GM12878 (cell line): ENCODE data around the gene ZNF408. TPM values are rescaled to one million over a fixed set of nuclear protein-coding genes. Genes with fewer than 3 reads are reported as not detected.

ENCODE experiments used
- ATAC-seq: fragments of 200-7000 bp; cut with Tn5 transposase; 3 replicates; pipeline ENCODE4 v1.9.1; 2020; ENCODE audit warnings: mild to moderate bottlenecking, moderate library complexity
- BruUV-seq: library from RNA; stranded (reverse); fragments of 400-500 nt; replicated peaks from 2 replicates; lab custom pipeline; 2021; lab: Mats Ljungman, UMichigan
- CTCF ChIA-PET: fragments of 300-600 bp; sonication (Branson Sonifier 250); formaldehyde crosslinking; extraction: SDS; loops from one replicate; lab custom pipeline; 2021; ENCODE audit warnings: inconsistent platforms; lab: Yijun Ruan, JAX
- POLR2A ChIA-PET: fragments of 350-600 bp; formaldehyde crosslinking; extraction: SDS; loops from one replicate; lab custom pipeline; 2021; ENCODE audit warnings: inconsistent platforms; lab: Charles Lee
- RAD21 ChIA-PET: fragments of 300-600 bp; sonication (Branson Sonifier 250); formaldehyde crosslinking; loops from one replicate; lab custom pipeline; 2023; ENCODE audit warnings: antibody characterized with exemption; ENCODE audit not compliant: unreplicated experiment; lab: Charles Lee
- SMC1A ChIA-PET: fragments of 300-600 bp; sonication (Branson Sonifier 250); formaldehyde crosslinking; loops from one replicate; lab custom pipeline; 2023; ENCODE audit not compliant: unreplicated experiment, uncharacterized antibody; lab: Charles Lee
- DNase-seq: peaks from one replicate; pipeline ENCODE4 v3.0.0-alpha.2; 2011; ENCODE audit warnings: low read depth, low spot score
- FAIRE-seq: peaks from 3 replicates; lab custom pipeline; 2011; peaks lifted over from hg19 to GRCh38; lab: Jason Lieb, UNC
- H2AFZ ChIP-seq: 2 replicates; pipeline ENCODE4 v1.6.0; 2011; ENCODE audit warnings: low read depth, low read length, control low read depth; ENCODE audit not compliant: control insufficient read depth
- H3K27ac ChIP-seq: 2 replicates; pipeline ENCODE4 v1.5.1; 2011; ENCODE audit warnings: control low read depth; ENCODE audit not compliant: control insufficient read depth, insufficient read depth
- H3K27me3 ChIP-seq, 2 experiments: replicated peaks in 1 of 2; 2 replicates each; pipeline versions ENCODE4 v1.6.0 to v1.6.1; 2011; ENCODE audit warnings: low read length in 1 of 2; ENCODE audit not compliant: control insufficient read depth in 2 of 2, insufficient read depth in 2 of 2
- H3K36me3 ChIP-seq, 2 experiments: 2 replicates each; pipeline ENCODE4 v1.5.1; 2011; ENCODE audit warnings: low read length in 1 of 2; ENCODE audit not compliant: control insufficient read depth in 2 of 2, insufficient read depth in 2 of 2
- H3K4me1 ChIP-seq: 2 replicates; pipeline ENCODE4 v1.6.1; 2011; ENCODE audit warnings: mild to moderate bottlenecking, low read length, moderate library complexity, mixed read lengths; ENCODE audit not compliant: control insufficient read depth, insufficient read depth
- H3K4me2 ChIP-seq: 2 replicates; pipeline ENCODE4 v1.6.0; 2011; ENCODE audit warnings: control low read depth; ENCODE audit not compliant: control insufficient read depth, insufficient read depth
- H3K4me3 ChIP-seq: fragments of 200-600 bp; sonication (generic); 2 replicates; pipeline ENCODE4 v1.5.1; 2016
- H3K79me2 ChIP-seq: 2 replicates; pipeline ENCODE4 v1.6.0; 2011; ENCODE audit warnings: low read length; ENCODE audit not compliant: control insufficient read depth, insufficient read depth
- H3K9ac ChIP-seq: 2 replicates; pipeline ENCODE4 v1.8.0; 2011; ENCODE audit warnings: low read length, control low read depth, mixed read lengths; ENCODE audit not compliant: control insufficient read depth, insufficient read depth
- H3K9me3 ChIP-seq: replicated peaks from 3 replicates; pipeline ENCODE4 v1.5.1; 2011; ENCODE audit warnings: mild to moderate bottlenecking, low read length; ENCODE audit not compliant: control insufficient read depth, insufficient read depth
- H4K20me1 ChIP-seq: 2 replicates; pipeline ENCODE4 v1.6.0; 2011; ENCODE audit not compliant: control insufficient read depth, insufficient read depth
- BACH1 ChIP-seq: fragments of 450-650 bp; IDR thresholded peaks from 2 replicates; pipeline ENCODE4 v1.6.1; 2017; ENCODE audit warnings: mild to moderate bottlenecking, borderline replicate concordance
- ESRRA ChIP-seq: IDR thresholded peaks from 2 replicates; pipeline ENCODE4 v1.6.1; 2012; ENCODE audit warnings: mild to moderate bottlenecking, low read length, improper control_type of control experiment
- POLR2A ChIP-seq: IDR thresholded peaks from 2 replicates; pipeline ENCODE4 v1.6.1; 2011; ENCODE audit warnings: low read depth, mild to moderate bottlenecking, low read length
- RCOR1 ChIP-seq: conservative IDR thresholded peaks from 2 replicates; pipeline ENCODE4 v1.6.1; 2012; ENCODE audit warnings: low read depth, low read length, improper control_type of control experiment
- SIN3A ChIP-seq: IDR thresholded peaks from 2 replicates; pipeline ENCODE4 v1.6.1; 2012; ENCODE audit warnings: low read depth, low read length, improper control_type of control experiment
- SMARCA5 ChIP-seq: fragments of 450-650 bp; IDR thresholded peaks from 2 replicates; pipeline ENCODE4 v1.6.1; 2017; ENCODE audit warnings: mild to moderate bottlenecking
- SRF ChIP-seq, 2 experiments: IDR thresholded peaks; 2 replicates each; pipeline ENCODE4 v1.6.1; 2011; ENCODE audit warnings: low read depth in 2 of 2, low read length in 2 of 2, mild to moderate bottlenecking in 1 of 2, moderate library complexity in 1 of 2
- TARDBP ChIP-seq: IDR thresholded peaks from 2 replicates; pipeline ENCODE4 v1.6.1; 2016; ENCODE audit warnings: borderline replicate concordance
- WGBS: methylation state at CpG from one replicate; pipeline ENCODE4 v1.1.6; 2016; ENCODE audit warnings: low lambda C conversion rate; ENCODE audit not compliant: insufficient replicate concordance, insufficient coverage; ENCODE audit errors: missing lambda C conversion rate; 5-methylcytosine and 5-hydroxymethylcytosine counted together
- in situ Hi-C: fragments of 300-500 bp; cut with MboI; formaldehyde crosslinking; loops from 9 replicates; pipeline ENCODE4 v1.14.3; 2018; ENCODE audit warnings: mixed read lengths
- intact Hi-C: fragments of 100-400 bp; cut with micrococcal nuclease; formaldehyde crosslinking; loops from one replicate; pipeline ENCODE4 v1.14.2; 2022; ENCODE audit not compliant: unreplicated experiment
- polyA plus RNA-seq, 11 experiments: library from polyadenylated mRNA; depleted of rRNA in 4 of 11; unstranded in 6 of 11; stranded (reverse) in 5 of 11; fragments of >200 nt; fragmentation: Nextera tagmentation in 4 of 11; fragmentation: Illumina TruSeq in 1 of 11; extraction: Ambion mirVana in 4 of 11; extraction: Trizol in 1 of 11; gene quantifications; 1 replicate in 1 of 11; 2 replicates in 10 of 11; pipeline versions ENCODE4 v1.2.1 to v1.2.3, GENCODE V29; 2011 to 2016; ENCODE audit warnings: inconsistent platforms in 2 of 11, missing spikeins in 2 of 11, low read depth in 1 of 11
- total RNA-seq, 4 experiments: library from RNA; depleted of rRNA in 3 of 4; stranded (reverse); fragments of >200 nt in 3 of 4; fragmentation: Illumina TruSeq in 1 of 4; extraction: Trizol in 1 of 4; gene quantifications; 2 replicates each; pipeline versions ENCODE4 v1.2.1 to v1.2.3, GENCODE V29; 2013 to 2021
- TF ChIP-seq, protein P1 (sequence below): fragments of 450-650 bp; IDR thresholded peaks from 2 replicates; pipeline ENCODE4 v1.6.1; 2016; ENCODE audit warnings: mild to moderate bottlenecking
- TF ChIP-seq, protein P2 (sequence below): fragments of 450-650 bp; formaldehyde crosslinking; IDR thresholded peaks from 2 replicates; pipeline ENCODE4 v1.4.0; 2020; ENCODE audit warnings: mild to moderate bottlenecking, moderate library complexity

Gene ZNF408
- total and polyA plus RNA-seq, 10 of the 15 experiments (the other 5 are each of a cell fraction or from before 2014, with no cell fraction given) = 0.19 to 11.3 (median 7.2) TPM

DNA sequence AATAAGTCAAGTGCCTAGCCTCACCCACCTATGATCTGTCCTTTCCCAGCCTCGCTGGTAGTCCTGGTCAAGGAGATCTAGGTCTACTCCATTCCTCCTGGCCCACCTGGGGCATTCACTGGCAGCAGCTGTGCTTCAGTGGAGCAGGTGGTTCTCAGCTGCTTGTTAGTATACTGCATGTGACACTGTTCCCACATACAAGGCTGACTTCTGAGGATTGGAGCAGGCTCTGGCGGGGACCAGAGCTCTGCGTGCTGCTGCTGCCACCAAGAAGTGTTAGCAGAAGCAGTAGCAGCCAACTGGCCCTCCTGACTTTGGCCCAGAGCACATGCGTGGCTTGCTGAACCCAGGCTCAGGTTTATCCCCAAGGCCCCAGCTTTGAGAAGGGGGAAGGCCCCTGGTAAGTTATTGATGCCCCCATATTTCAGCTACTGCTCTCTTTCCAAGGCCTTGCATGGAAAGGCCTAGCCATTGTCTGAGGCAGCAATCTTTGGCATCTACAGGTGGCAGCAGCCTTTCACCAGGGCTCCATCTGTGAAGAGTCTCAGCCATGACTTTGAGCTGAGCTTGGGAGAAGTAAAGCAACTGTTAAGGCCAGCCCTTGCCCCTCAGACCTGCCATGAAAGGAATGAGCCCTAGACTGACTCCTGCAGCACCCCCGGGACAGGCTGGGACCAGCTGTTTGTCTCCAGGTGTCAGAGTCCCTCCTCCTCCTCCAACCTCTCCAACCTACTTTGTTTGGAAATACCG, 26.9 kb upstream of the ZNF408 start:
- intact Hi-C loops = no loop called here
- Histone ChIP-seq H3K4me1 (no peaks in the 10 kb centered on the region), H3K36me3 (peaks cover 15 to 16% of the 10 kb centered on the region in 2 experiments), H3K9me3 (no peaks in the 10 kb centered on the region), H2AFZ (no peak overlapping the region), H3K4me3 (no peak overlapping the region), H3K9ac (no peak overlapping the region), H3K27me3 (no peaks in the 10 kb centered on the region), H4K20me1 (no peaks in the 10 kb centered on the region), H3K79me2 (no peaks in the 10 kb centered on the region), H3K4me2 (no peak overlapping the region), H3K27ac (no peak overlapping the region)
- TF ChIP-seq RCOR1 = no peak
- 0 out of 2 replicates have a peak, but pooled peaks have one; percentile 23 for TF ChIP-seq POLR2A
- ATAC-seq (no peak), FAIRE-seq (no peak), DNase-seq (no peak)
- CTCF ChIA-PET = interaction anchor here (1.2 kb wide), 1 partner anchor 285 kb away, joined by 5 read pairs; no protein-coding TSS in a partner anchor
- POLR2A ChIA-PET = no interaction called here
- in situ Hi-C loops = no loop called here
- no TSS peak for BruUV-seq
- SMC1A ChIA-PET = interaction anchor here (0.9 to 1.3 kb wide), 2 partner anchors 14 to 228 kb away, joined by 3 read pairs; no protein-coding TSS in a partner anchor
- RAD21 ChIA-PET = no interaction called here
- 73% methylated on average over 6 of the region's 6 CpGs for whole genome bisulfite sequencing

DNA sequence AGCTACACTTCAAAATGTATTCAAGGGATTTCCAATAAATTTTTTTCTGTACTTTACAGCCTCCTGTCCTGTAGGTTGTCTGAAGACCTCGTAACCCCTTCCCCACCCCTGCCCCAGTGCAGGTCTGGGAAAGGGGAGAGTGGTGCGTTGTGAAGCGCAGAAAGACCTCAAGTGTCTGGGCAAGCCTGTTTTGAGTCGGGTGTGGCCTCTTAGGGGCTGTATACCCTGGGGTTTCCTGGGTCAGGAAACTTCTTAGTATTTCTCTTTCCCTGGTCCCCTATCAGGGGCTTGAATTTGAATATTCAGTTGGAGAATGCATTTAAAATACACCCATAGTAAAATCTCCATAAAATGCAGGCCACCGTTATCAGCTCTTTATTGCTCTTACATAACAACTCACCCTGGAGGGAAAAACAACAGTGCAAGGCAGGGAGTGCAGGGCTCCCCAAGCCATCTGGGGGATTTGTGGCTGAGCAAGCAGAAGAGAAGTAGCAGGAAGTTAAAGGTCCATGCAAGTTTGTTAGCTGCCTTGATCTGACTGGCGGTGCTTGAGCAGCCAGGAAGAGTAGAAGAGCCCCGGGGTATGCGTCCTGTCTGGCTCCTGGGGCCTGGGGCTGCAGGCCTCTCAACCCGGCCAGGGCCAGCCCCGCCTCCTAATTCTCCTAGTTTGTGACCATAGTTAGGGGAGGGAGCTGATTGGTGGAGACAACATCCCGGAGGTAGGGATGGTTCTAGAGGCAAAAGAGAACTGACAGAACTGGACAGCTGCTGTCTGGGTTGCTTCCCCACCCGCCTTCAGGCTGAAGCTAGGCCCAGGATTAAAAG, 26.2 kb upstream of the ZNF408 start:
- in situ Hi-C loops = no loop called here
- H3K36me3 ChIP-seq = peaks cover 10 to 19% of the 10 kb centered on the region in 2 experiments; a peak in 3 of 4 replicates
- FAIRE-seq = no peak
- TF ChIP-seq, protein P1, sequence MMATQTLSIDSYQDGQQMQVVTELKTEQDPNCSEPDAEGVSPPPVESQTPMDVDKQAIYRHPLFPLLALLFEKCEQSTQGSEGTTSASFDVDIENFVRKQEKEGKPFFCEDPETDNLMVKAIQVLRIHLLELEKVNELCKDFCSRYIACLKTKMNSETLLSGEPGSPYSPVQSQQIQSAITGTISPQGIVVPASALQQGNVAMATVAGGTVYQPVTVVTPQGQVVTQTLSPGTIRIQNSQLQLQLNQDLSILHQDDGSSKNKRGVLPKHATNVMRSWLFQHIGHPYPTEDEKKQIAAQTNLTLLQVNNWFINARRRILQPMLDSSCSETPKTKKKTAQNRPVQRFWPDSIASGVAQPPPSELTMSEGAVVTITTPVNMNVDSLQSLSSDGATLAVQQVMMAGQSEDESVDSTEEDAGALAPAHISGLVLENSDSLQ = no peak
- TF ChIP-seq SMARCA5 (no peak), ESRRA (no peak), SRF (IDR thresholded peaks at IDR 0.05; ENCODE audit: low read depth in 2 of 2, low read length in 2 of 2) (no peak), BACH1 (no peak), SIN3A (no peak), TARDBP (no peak)
- TF ChIP-seq, protein P2, sequence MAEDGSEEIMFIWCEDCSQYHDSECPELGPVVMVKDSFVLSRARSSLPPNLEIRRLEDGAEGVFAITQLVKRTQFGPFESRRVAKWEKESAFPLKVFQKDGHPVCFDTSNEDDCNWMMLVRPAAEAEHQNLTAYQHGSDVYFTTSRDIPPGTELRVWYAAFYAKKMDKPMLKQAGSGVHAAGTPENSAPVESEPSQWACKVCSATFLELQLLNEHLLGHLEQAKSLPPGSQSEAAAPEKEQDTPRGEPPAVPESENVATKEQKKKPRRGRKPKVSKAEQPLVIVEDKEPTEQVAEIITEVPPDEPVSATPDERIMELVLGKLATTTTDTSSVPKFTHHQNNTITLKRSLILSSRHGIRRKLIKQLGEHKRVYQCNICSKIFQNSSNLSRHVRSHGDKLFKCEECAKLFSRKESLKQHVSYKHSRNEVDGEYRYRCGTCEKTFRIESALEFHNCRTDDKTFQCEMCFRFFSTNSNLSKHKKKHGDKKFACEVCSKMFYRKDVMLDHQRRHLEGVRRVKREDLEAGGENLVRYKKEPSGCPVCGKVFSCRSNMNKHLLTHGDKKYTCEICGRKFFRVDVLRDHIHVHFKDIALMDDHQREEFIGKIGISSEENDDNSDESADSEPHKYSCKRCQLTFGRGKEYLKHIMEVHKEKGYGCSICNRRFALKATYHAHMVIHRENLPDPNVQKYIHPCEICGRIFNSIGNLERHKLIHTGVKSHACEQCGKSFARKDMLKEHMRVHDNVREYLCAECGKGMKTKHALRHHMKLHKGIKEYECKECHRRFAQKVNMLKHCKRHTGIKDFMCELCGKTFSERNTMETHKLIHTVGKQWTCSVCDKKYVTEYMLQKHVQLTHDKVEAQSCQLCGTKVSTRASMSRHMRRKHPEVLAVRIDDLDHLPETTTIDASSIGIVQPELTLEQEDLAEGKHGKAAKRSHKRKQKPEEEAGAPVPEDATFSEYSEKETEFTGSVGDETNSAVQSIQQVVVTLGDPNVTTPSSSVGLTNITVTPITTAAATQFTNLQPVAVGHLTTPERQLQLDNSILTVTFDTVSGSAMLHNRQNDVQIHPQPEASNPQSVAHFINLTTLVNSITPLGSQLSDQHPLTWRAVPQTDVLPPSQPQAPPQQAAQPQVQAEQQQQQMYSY (CRISPR knock-in tag) = no peak

More for the DNA sequence above, 26.2 kb upstream of the ZNF408 start:
- intact Hi-C loops = no loop called here
- ChIA-PET CTCF (interaction anchor here (1.2 kb wide), 1 partner anchor 286 kb away, joined by 5 read pairs; no protein-coding TSS in a partner anchor), RAD21 (no interaction called here), SMC1A (interaction anchor here (0.9 to 1.3 kb wide), 2 partner anchors 15 to 229 kb away, joined by 3 read pairs; no protein-coding TSS in a partner anchor), POLR2A (no interaction called here)
- no peaks in the 10 kb centered on the region for H3K79me2 ChIP-seq
- no peaks in the 10 kb centered on the region for H3K27me3 ChIP-seq
- WGBS = 34% methylated on average over 12 of the region's 12 CpGs
- BruUV-seq = no TSS peak
- H3K27ac ChIP-seq = no peak overlapping the region
- DNase-seq (no peak), ATAC-seq (no peak; the same call in 2 of the 3 replicates)
- no peak overlapping the region for H3K4me2 ChIP-seq
- H2AFZ ChIP-seq = no peak overlapping the region
- H3K9me3 ChIP-seq = no peaks in the 10 kb centered on the region
- H4K20me1 ChIP-seq = no peaks in the 10 kb centered on the region
- H3K4me3 ChIP-seq = no peak overlapping the region
- H3K9ac ChIP-seq = no peak overlapping the region
- no peaks in the 10 kb centered on the region for H3K4me1 ChIP-seq
